Activated T-cell treated with anti-CD3 and anti-CD28 coated beads for 24 hours (primary cell): ENCODE data around the gene FIGN.

ENCODE experiments used
- DNase-seq: peaks from one replicate; pipeline ENCODE4 v3.0.0-alpha.2; 2020; ENCODE audit warnings: low read depth

The FIGN gene

GRCh38 chr2:163735685-163736432 is at the start of gene FIGN:
Gene FIGN, minus strand, starts transcription at chr2:163736008. Its CDS starts 1,081 bp downstream, at chr2:163734927.
- DNase-seq, result no peak

- no peak for DNase-seq
Measured at GRCh38 chr2:163785162-163785561, 49.4 kb upstream of the FIGN start.

GRCh38 chr2:163779970-163780597 is 44.3 kb upstream of the FIGN start:
- DNase-seq, result no peak

- no peak for DNase-seq
Measured at GRCh38 chr2:163778045-163778781, 42.4 kb upstream of the FIGN start.

- no peak for DNase-seq
Measured at GRCh38 chr2:163775304-163775703, 39.5 kb upstream of the FIGN start.

- DNase-seq, result no peak
Measured at GRCh38 chr2:163774862-163775261, 39.1 kb upstream of the FIGN start.

GRCh38 chr2:163773276-163773675 is 37.5 kb upstream of the FIGN start:
- no peak for DNase-seq

GRCh38 chr2:163771596-163771995 is 35.8 kb upstream of the FIGN start:
- DNase-seq, result no peak

GRCh38 chr2:163768881-163769695 is 33.3 kb upstream of the FIGN start:
- no peak for DNase-seq

- no peak for DNase-seq
Measured at GRCh38 chr2:163767097-163767496, 31.3 kb upstream of the FIGN start.

- DNase-seq, result no peak
Measured at GRCh38 chr2:163764566-163764965, 28.8 kb upstream of the FIGN start.

GRCh38 chr2:163759013-163759412 is 23.2 kb upstream of the FIGN start:
- DNase-seq, result no peak

- no peak for DNase-seq
Measured at GRCh38 chr2:163757814-163758213, 22.0 kb upstream of the FIGN start.

GRCh38 chr2:163756588-163756987 is 20.8 kb upstream of the FIGN start:
- DNase-seq, result no peak

- no peak for DNase-seq
Measured at GRCh38 chr2:163755366-163755765, 19.6 kb upstream of the FIGN start.

GRCh38 chr2:163753726-163754125 is 17.9 kb upstream of the FIGN start:
- no peak for DNase-seq

- no peak for DNase-seq
Measured at GRCh38 chr2:163752267-163752666, 16.5 kb upstream of the FIGN start.

GRCh38 chr2:163751696-163752095 is 15.9 kb upstream of the FIGN start:
- no peak for DNase-seq

- DNase-seq, result no peak
Measured at GRCh38 chr2:163748420-163748819, 12.6 kb upstream of the FIGN start.

- no peak for DNase-seq
Measured at GRCh38 chr2:163741435-163741834, 5.6 kb upstream of the FIGN start.

- DNase-seq, result no peak
Measured at GRCh38 chr2:163737563-163737962, 1.8 kb upstream of the FIGN start.

- no peak for DNase-seq
Measured at GRCh38 chr2:163737190-163737439, 1.3 kb upstream of the FIGN start.
